ENCODE measurements around the gene SYT2.
"Not testable (repeated sequence)": the region's sequence is repeated elsewhere in the genome, so short reads cannot be mapped to it uniquely, and the experiment has no call there.

DNA sequence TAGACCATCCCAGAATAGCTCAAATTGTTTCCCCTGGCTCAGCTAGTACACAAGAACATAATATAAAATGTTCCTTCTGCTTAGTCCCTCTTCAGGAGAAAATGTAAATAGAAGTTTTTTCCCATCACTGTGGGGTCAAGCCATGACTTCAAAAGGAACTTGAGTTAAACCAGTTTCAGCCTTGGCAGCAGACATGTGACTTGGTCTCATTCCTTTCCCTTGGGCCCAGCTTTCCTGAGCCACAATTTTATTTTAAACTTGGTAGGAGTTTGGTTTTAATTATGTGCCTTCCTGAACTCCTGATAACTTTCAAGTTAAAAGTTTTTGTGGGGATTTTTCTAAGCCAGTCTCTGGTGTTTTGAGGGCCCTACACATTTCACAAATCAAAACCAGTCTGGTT is 157.6 kb downstream of the SYT2 start:
- TF ChIP-seq CTCF, POLR2A (IDR thresholded peaks at IDR 0.05): not testable (repeated sequence)

All from heart left ventricle (tissue), 13 donors.